ENCODE results near the gene SLC35F1.

The SLC35F1 gene

GRCh38 chr6:118334634-118335033 is 427.6 kb downstream of the SLC35F1 start:
- no peak overlapping the region for H3K9ac ChIP-seq (ENCODE audit: low read length)
- no peaks in the 10 kb centered on the region for H3K9me3 ChIP-seq (ENCODE audit: low read length)
- H2AFZ ChIP-seq (ENCODE audit: low read length) = no peak overlapping the region
- H3K79me2 ChIP-seq (ENCODE audit: insufficient read depth, low read length) = no peaks in the 10 kb centered on the region
- no peak overlapping the region for H3K27ac ChIP-seq (ENCODE audit: low read depth, low read length, poor library complexity, severe bottlenecking)
- no peak overlapping the region for H3K4me2 ChIP-seq (ENCODE audit: low read length)
- no peaks in the 10 kb centered on the region for H3K4me1 ChIP-seq (ENCODE audit: insufficient read depth, low read length, severe bottlenecking)
- TF ChIP-seq CTCF (IDR thresholded peaks at IDR 0.05; ENCODE audit: low read length) (no peak), EZH2 (IDR thresholded peaks at IDR 0.05; ENCODE audit: borderline replicate concordance, low read length) (no peak)
- no peaks in the 10 kb centered on the region for H3K9me2 ChIP-seq (ENCODE audit: low read depth, low read length)
- H4K20me1 ChIP-seq (ENCODE audit: insufficient read depth, low read length) = no peaks in the 10 kb centered on the region
- H3K4me3 ChIP-seq (ENCODE audit: low read depth, low read length, poor library complexity, severe bottlenecking) = no peak overlapping the region
- H3K36me3 ChIP-seq (ENCODE audit: insufficient read depth, low read length) = no peaks in the 10 kb centered on the region
- no peaks in the 10 kb centered on the region for H3K27me3 ChIP-seq (ENCODE audit: insufficient read depth, low read length)
- H3F3A ChIP-seq (ENCODE audit: insufficient read depth, low read length) = no peaks in the 10 kb centered on the region

- Histone ChIP-seq H4K20me1 (ENCODE audit: insufficient read depth, low read length) (no peaks in the 10 kb centered on the region), H3K9ac (ENCODE audit: low read length) (no peak overlapping the region), H3K27me3 (ENCODE audit: insufficient read depth, low read length) (no peaks in the 10 kb centered on the region), H3K27ac (ENCODE audit: low read depth, low read length, poor library complexity, severe bottlenecking) (no peak overlapping the region), H3K9me2 (ENCODE audit: low read depth, low read length) (no peaks in the 10 kb centered on the region), H3K9me3 (ENCODE audit: low read length) (no peaks in the 10 kb centered on the region), H3K4me3 (ENCODE audit: low read depth, low read length, poor library complexity, severe bottlenecking) (no peak overlapping the region), H2AFZ (ENCODE audit: low read length) (no peak overlapping the region), H3K4me1 (ENCODE audit: insufficient read depth, low read length, severe bottlenecking) (no peaks in the 10 kb centered on the region), H3K4me2 (ENCODE audit: low read length) (no peak overlapping the region), H3F3A (ENCODE audit: insufficient read depth, low read length) (no peaks in the 10 kb centered on the region), H3K36me3 (ENCODE audit: insufficient read depth, low read length) (no peaks in the 10 kb centered on the region), H3K79me2 (ENCODE audit: insufficient read depth, low read length) (no peaks in the 10 kb centered on the region)
- TF ChIP-seq EZH2 (IDR thresholded peaks at IDR 0.05; ENCODE audit: borderline replicate concordance, low read length) (no peak), CTCF (IDR thresholded peaks at IDR 0.05; ENCODE audit: low read length) (no peak)
Measured at GRCh38 chr6:118335325-118335816, 428.3 kb downstream of the SLC35F1 start.

GRCh38 chr6:118344014-118344670 is 437.1 kb downstream of the SLC35F1 start:
- H3F3A ChIP-seq (ENCODE audit: insufficient read depth, low read length) = no peaks in the 10 kb centered on the region
- no peaks in the 10 kb centered on the region for H3K9me2 ChIP-seq (ENCODE audit: low read depth, low read length)
- no peaks in the 10 kb centered on the region for H3K79me2 ChIP-seq (ENCODE audit: insufficient read depth, low read length)
- H3K9ac ChIP-seq (ENCODE audit: low read length) = no peak overlapping the region
- no peak overlapping the region for H3K4me3 ChIP-seq (ENCODE audit: low read depth, low read length, poor library complexity, severe bottlenecking)
- no peaks in the 10 kb centered on the region for H3K9me3 ChIP-seq (ENCODE audit: low read length)
- H4K20me1 ChIP-seq (ENCODE audit: insufficient read depth, low read length) = no peaks in the 10 kb centered on the region
- no peak overlapping the region for H3K27ac ChIP-seq (ENCODE audit: low read depth, low read length, poor library complexity, severe bottlenecking)
- H2AFZ ChIP-seq (ENCODE audit: low read length) = no peak overlapping the region
- H3K27me3 ChIP-seq (ENCODE audit: insufficient read depth, low read length) = no peaks in the 10 kb centered on the region
- no peaks in the 10 kb centered on the region for H3K36me3 ChIP-seq (ENCODE audit: insufficient read depth, low read length)
- H3K4me1 ChIP-seq (ENCODE audit: insufficient read depth, low read length, severe bottlenecking) = no peaks in the 10 kb centered on the region
- no peak for TF ChIP-seq EZH2 (IDR thresholded peaks at IDR 0.05; ENCODE audit: borderline replicate concordance, low read length)
- TF ChIP-seq CTCF (IDR thresholded peaks at IDR 0.05; ENCODE audit: low read length) = no peak
- no peak overlapping the region for H3K4me2 ChIP-seq (ENCODE audit: low read length)
